Stimulated activated naive CD8-positive, alpha-beta T cell treated with anti-CD3 and anti-CD28 coated beads, Interleukin-15, amount 100 ng/mL, for 72 hours (primary cell): Measurements from ENCODE around the gene ATP1A2.
"Not testable (repeated sequence)": the region's sequence is repeated elsewhere in the genome, so short reads cannot be mapped to it uniquely, and the experiment has no call there.

Experiments used
- ATAC-seq: fragments of 150-1000 bp; cut with Tn5 transposase; 2 replicates; pipeline ENCODE4 v1.10.0; 2021; ENCODE audit warnings: mild to moderate bottlenecking, moderate library complexity
- DNase-seq, 2 donors: peaks; one replicate each; pipeline ENCODE4 v3.0.0; 2021 to 2022
- H3K27ac Mint-ChIP-seq, 2 donors: one replicate each; pipeline ENCODE4 v1.8.0; 2022; ENCODE audit warnings: mild to moderate bottlenecking in 2 of 2, mixed read lengths in 2 of 2, moderate library complexity in 2 of 2
- H3K27me3 Mint-ChIP-seq: one replicate; pipeline ENCODE4 v1.8.0; 2022; ENCODE audit warnings: mixed read lengths
- H3K4me1 Mint-ChIP-seq: one replicate; pipeline ENCODE4 v1.8.0; 2022; ENCODE audit warnings: mild to moderate bottlenecking, mixed read lengths
- H3K4me3 Mint-ChIP-seq, 2 donors: one replicate each; pipeline ENCODE4 v1.8.0; 2022; ENCODE audit warnings: mild to moderate bottlenecking in 2 of 2, mixed read lengths in 2 of 2, moderate library complexity in 1 of 2
- H3K9me3 Mint-ChIP-seq, 2 donors: one replicate each; pipeline ENCODE4 v1.8.0; 2022; ENCODE audit warnings: mixed read lengths in 2 of 2

The ATP1A2 gene

DNA sequence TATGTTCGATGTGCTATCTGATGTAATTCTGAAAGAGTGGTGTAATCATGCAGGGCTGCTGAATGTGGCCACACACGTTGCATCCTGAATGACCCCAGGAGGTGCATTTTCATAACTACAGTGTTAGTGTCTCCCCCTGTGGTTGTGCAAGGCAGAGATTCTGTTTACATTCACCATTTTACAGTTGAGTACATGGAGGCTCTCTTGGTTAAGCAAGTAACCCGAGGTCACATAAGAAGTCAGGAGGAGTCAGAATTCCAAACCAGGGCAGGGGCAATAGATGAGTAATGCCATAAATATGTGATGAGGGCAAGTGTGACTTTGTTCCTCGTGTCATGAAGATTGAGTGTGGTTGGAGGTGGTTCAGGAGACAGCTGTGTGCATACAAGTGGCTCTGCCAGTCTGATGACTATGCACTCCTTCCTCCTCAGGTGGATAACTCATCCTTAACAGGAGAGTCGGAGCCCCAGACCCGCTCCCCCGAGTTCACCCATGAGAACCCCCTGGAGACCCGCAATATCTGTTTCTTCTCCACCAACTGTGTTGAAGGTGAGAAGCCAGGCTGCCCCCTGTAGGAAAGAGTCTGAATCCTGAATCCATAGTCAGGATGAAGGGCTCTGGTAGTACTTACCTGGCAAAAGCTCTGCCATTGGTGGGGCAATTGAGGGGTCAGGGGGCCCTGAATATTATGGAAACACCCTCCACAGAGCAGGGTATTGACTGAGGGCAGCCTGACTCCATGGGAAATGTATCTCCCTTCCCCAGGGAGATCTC is 9.3 kb downstream of the ATP1A2 start:
- peaks cover 6% of the 10 kb centered on the region for H3K4me1 Mint-ChIP-seq
- H3K27ac Mint-ChIP-seq = no peak overlapping the region
- no peaks in the 10 kb centered on the region for H3K9me3 Mint-ChIP-seq
- no peak overlapping the region for H3K4me3 Mint-ChIP-seq
- DNase-seq (no peak), ATAC-seq (no peak)
- H3K27me3 Mint-ChIP-seq = peaks cover 8% of the 10 kb centered on the region

DNA sequence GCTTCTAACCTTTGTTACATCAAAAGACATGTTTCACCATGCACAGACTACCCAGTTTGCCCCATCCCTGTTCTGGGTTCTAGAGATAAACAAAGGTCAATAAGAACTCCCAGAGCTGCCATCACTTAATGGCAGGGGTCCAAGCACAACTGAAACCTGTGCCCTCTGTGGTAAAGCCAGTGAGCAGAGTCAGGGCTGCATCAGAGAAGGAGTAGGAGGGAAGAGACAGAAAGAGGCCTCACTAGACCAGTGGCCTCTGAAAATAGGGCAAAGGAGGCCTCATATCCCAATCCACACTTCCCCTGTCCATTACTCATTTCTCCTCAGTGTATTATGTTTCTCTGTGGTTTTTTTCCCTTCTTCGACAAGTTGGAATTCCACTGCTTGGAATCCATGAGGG is 10.2 kb downstream of the ATP1A2 start:
- H3K9me3 Mint-ChIP-seq = no peaks in the 10 kb centered on the region

DNA sequence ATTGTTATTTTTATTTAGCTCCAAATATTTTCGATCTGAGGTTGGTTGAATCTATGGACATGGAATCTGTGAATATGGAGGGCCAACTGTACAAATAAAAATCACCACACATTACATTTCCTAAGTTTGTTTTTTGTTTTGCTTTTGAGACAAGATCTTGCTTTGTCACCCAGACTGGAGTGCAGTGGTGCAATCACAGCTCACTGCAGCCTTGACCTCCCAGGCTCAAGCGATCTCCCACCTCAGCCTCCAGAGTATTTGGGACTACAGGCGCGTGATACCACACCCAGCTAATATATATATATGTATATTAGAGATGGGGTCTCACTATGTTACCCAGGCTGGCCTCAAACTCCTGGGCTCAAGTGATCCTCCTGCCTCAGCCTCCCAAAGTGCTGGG is 10.8 kb downstream of the ATP1A2 start:
- H3K4me1 Mint-ChIP-seq, H3K27ac Mint-ChIP-seq, H3K9me3 Mint-ChIP-seq, DNase-seq, ATAC-seq, H3K4me3 Mint-ChIP-seq, H3K27me3 Mint-ChIP-seq: not testable (repeated sequence)

More for the DNA sequence above, 10.2 kb downstream of the ATP1A2 start:
- ATAC-seq (no peak), DNase-seq (no peak)
- no peak overlapping the region for H3K4me3 Mint-ChIP-seq
- peaks cover 8% of the 10 kb centered on the region for H3K27me3 Mint-ChIP-seq
- H3K27ac Mint-ChIP-seq = no peak overlapping the region
- peaks cover 6% of the 10 kb centered on the region for H3K4me1 Mint-ChIP-seq

DNA sequence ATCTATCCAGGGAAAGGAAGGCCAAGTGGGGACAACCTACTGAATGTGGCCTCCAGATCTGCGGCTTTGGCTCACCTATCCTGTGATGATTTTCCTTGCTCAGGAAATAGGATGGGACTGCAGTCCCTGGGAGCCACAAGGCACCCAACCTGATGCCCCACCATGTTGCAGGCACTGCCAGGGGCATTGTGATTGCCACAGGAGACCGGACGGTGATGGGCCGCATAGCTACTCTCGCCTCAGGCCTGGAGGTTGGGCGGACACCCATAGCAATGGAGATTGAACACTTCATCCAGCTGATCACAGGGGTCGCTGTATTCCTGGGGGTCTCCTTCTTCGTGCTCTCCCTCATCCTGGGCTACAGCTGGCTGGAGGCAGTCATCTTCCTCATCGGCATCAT is 11.8 kb downstream of the ATP1A2 start:
- no peak overlapping the region for H3K27ac Mint-ChIP-seq
- H3K4me1 Mint-ChIP-seq = peaks cover 6% of the 10 kb centered on the region
- no peak for ATAC-seq
- no peak for DNase-seq
- no peak overlapping the region for H3K4me3 Mint-ChIP-seq
- H3K9me3 Mint-ChIP-seq = no peaks in the 10 kb centered on the region
- peaks cover 16% of the 10 kb centered on the region for H3K27me3 Mint-ChIP-seq

DNA sequence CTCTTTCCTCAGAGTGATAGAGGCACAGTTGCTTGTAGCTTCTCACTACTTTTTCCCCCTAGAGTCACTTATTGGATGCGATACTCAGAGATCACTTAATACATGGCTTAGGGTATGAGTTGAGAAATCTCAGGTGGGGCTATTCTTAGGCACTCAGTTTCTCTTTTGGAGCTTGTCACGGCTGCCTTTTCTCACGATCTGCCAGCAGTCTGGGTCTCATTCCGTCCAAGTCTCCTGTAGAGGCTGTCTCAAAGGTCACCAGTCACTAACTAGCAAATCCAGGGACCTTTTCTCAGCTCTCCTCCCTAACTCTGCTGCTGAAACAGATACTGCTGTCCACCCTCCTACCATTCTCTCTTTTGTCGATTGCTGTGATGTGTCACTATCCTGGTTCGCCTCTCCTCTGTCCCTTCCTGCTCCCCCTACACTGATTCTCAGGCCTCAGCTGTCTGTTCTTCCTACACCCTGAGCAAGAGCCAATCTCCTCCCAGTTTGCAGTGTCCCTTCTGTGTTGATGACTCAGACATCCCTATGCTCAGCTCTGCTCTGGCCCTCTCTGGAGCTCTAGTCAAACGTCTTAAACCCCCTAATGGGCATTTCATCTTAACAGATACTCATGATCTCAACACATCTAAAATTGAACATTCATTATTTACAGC is 12.4 kb downstream of the ATP1A2 start:
- H3K9me3 Mint-ChIP-seq = no peaks in the 10 kb centered on the region
- H3K27ac Mint-ChIP-seq = no peak overlapping the region
- DNase-seq = no peak
- no peak overlapping the region for H3K4me3 Mint-ChIP-seq
- no peak for ATAC-seq
- peaks cover 6% of the 10 kb centered on the region for H3K4me1 Mint-ChIP-seq
- peaks cover 23% of the 10 kb centered on the region for H3K27me3 Mint-ChIP-seq

DNA sequence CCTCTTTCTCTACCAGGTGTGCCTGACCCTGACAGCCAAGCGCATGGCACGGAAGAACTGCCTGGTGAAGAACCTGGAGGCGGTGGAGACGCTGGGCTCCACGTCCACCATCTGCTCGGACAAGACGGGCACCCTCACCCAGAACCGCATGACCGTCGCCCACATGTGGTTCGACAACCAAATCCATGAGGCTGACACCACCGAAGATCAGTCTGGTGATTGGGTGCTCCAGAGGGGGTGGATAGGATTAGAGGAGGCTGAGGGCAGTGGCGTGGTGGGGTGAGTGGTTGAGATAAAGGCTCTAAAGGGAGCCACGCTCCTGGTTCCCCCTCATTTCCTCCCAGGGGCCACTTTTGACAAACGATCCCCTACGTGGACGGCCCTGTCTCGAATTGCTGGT is 13.1 kb downstream of the ATP1A2 start:
- no peak for DNase-seq
- Mint-ChIP-seq H3K27ac (no peak overlapping the region), H3K4me3 (no peak overlapping the region), H3K27me3 (peaks cover 26% of the 10 kb centered on the region), H3K9me3 (no peaks in the 10 kb centered on the region), H3K4me1 (peaks cover 6% of the 10 kb centered on the region)
- ATAC-seq = no peak

DNA sequence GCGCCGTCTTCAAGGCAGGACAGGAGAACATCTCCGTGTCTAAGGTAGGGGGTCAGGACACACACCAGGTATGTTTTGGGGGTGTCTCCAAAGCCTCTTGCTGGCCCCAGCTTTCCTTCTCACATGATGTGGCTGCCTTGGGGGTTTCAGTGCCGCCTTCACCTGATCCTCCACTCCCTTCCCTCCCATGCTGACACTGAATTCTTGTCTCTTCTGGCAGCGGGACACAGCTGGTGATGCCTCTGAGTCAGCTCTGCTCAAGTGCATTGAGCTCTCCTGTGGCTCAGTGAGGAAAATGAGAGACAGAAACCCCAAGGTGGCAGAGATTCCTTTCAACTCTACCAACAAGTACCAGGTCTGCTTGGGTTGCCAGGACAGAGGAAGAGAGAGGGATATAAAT is 13.5 kb downstream of the ATP1A2 start:
- Mint-ChIP-seq H3K27ac (no peak overlapping the region), H3K4me1 (peaks cover 6% of the 10 kb centered on the region), H3K27me3 (peaks cover 26% of the 10 kb centered on the region), H3K4me3 (no peak overlapping the region), H3K9me3 (no peaks in the 10 kb centered on the region)
- DNase-seq (no peak), ATAC-seq (no peak)

DNA sequence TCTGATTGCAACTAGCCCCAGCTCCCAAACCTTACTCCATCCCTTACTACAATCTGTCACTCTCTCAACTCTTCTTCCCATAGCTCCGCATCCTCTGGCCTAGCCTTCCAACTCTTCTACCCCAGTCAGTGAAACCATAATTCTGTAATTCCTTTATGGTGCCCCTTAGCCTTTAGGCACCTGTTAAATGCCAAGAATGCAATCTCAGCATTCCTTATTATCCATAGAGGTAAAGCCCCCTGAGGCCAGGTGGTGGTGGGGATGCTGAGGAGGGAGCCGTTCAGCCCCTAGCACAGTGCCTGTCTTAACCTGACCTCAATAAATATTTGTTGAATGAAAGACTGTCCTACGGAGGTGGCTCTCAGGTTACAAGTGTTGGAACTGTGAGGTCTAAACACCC is 14.0 kb downstream of the ATP1A2 start:
- no peaks in the 10 kb centered on the region for H3K9me3 Mint-ChIP-seq
- no peak overlapping the region for H3K4me3 Mint-ChIP-seq
- DNase-seq (no peak), ATAC-seq (no peak)
- H3K4me1 Mint-ChIP-seq = peaks cover 6% of the 10 kb centered on the region
- no peak overlapping the region for H3K27ac Mint-ChIP-seq
- peaks cover 26% of the 10 kb centered on the region for H3K27me3 Mint-ChIP-seq

DNA sequence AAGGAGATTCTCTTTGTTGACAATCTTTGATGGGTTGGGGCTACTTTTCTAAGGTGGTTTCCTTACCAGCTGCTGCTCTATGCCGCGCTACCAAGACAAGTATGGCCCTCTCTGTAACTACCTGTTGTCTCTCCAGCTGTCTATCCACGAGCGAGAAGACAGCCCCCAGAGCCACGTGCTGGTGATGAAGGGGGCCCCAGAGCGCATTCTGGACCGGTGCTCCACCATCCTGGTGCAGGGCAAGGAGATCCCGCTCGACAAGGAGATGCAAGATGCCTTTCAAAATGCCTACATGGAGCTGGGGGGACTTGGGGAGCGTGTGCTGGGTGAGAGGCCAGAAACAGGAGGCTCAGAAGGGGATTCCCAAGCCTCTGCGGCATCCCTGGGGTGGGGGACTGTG is 14.4 kb downstream of the ATP1A2 start:
- Mint-ChIP-seq H3K4me3 (no peak overlapping the region), H3K4me1 (peaks cover 6% of the 10 kb centered on the region)

DNA sequence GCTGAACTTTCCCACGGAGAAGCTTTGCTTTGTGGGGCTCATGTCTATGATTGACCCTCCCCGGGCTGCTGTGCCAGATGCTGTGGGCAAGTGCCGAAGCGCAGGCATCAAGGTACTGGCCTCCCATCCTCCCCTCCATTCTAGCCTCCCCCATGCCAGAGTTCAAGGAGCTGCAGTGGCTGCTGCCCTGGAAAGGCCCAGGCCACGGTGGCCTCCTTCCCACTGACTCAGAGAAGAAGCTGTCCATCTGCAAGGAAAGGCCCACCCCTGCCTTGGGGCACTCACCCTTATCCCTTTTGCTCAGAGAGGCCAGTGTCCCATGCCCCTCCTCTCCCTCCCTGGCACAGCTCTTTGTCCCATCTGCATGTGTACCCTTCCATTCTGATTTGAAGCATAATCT is 14.9 kb downstream of the ATP1A2 start:
- DNase-seq (no peak), ATAC-seq (no peak)
- Mint-ChIP-seq H3K9me3 (no peaks in the 10 kb centered on the region), H3K4me3 (no peak overlapping the region), H3K4me1 (peaks cover 6% of the 10 kb centered on the region), H3K27ac (no peak overlapping the region), H3K27me3 (peaks cover 26% of the 10 kb centered on the region)

More for the DNA sequence above, 14.4 kb downstream of the ATP1A2 start:
- Mint-ChIP-seq H3K27ac (no peak overlapping the region), H3K9me3 (no peaks in the 10 kb centered on the region), H3K27me3 (peaks cover 26% of the 10 kb centered on the region)
- DNase-seq (no peak), ATAC-seq (no peak)

DNA sequence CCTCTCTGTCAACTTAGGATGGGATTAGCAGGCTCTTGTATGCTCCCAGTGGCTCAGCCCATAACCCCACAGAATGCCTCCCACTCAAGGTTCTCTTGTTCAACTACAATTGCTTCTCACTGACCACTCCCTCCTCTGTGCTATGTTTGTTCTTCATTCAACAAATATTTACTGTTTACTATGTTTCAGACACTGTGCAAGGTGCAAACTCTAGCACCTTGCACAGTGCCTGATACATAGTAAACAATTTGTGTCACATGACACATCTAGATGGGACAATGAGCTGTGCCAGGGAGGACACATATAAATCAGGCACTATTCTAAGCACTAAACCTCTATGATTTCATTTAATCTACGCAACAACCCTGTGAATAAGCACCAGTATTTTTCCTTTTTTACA is 15.4 kb downstream of the ATP1A2 start:
- Mint-ChIP-seq H3K27ac (no peak overlapping the region), H3K27me3 (peaks cover 26% of the 10 kb centered on the region)
- DNase-seq = no peak

DNA sequence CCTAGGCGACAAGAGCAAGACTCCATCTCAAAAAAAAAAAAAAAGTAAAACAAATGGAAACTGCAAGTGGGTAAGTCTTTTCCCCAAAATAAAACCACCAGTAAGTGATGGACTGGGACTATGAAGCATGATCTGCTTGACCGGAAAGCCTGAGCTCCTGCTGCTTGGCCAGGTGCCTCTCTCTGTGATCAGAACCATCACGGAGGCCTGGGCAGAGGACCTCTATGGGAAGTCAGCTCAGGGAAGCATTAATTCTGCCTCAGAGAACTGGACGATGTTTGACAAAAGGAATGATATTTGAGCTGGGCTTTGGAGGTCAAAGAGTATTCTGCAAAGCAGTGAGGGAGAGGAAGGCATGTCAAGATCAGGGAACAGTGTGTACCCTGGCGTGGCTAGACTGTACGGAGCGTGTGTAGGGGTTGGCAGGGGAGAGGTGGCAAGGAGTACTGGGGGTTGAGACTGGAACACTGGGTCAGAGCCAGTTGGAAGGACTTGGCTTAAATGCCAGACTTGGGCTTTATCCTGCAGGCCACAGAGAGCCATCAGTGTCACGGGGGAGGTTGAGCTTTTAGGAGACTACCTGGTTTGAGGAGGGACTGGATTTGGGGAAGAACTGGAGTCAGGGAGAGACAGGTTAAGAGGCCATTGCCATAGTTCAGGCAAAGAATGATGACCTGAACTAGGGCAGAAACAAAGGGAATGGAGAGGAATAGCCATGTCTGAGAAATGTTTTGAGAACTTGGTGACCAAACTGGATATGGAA is 16.4 kb downstream of the ATP1A2 start:
- Mint-ChIP-seq H3K27ac (no peak overlapping the region), H3K4me3 (no peak overlapping the region), H3K27me3 (peaks cover 26% of the 10 kb centered on the region), H3K4me1 (peaks cover 6% of the 10 kb centered on the region), H3K9me3 (no peaks in the 10 kb centered on the region)
- ATAC-seq (no peak), DNase-seq (no peak)

More for the DNA sequence above, 15.4 kb downstream of the ATP1A2 start:
- H3K4me3 Mint-ChIP-seq = no peak overlapping the region
- no peaks in the 10 kb centered on the region for H3K9me3 Mint-ChIP-seq
- H3K4me1 Mint-ChIP-seq = peaks cover 6% of the 10 kb centered on the region
- no peak for ATAC-seq

DNA sequence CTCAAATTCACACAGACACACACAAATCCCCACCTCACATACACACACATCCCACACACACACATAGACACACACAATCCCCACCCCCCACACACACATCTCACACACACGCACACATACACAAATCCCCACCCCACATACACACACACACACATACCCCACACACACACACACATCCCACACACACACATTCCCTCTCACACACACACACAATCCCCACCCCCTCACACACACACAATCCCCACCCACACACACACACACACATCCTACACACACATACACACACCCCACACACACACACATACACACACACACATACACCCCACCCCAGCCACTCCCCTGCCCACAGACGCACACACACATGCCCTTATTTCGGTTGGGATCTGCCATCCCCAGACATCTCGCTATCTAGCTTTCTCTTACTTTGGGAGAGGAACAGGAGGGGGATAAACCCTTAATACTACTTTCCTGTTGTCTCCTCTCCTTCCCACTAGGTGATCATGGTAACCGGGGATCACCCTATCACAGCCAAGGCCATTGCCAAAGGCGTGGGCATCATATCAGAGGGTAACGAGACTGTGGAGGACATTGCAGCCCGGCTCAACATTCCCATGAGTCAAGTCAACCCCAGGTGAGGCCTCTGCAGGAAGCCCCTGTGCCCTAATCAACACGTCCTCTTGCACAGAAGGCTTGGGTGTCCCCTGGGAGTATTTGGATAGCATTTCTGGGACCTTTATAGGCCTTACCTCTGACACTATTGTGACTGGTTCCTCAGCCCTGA is 18.6 kb downstream of the ATP1A2 start:
- no peak overlapping the region for H3K4me3 Mint-ChIP-seq
- DNase-seq = no peak
- no peak for ATAC-seq
- H3K9me3 Mint-ChIP-seq = no peaks in the 10 kb centered on the region
- peaks cover 25% of the 10 kb centered on the region for H3K27me3 Mint-ChIP-seq
- H3K4me1 Mint-ChIP-seq = no peaks in the 10 kb centered on the region
- H3K27ac Mint-ChIP-seq = no peak overlapping the region

DNA sequence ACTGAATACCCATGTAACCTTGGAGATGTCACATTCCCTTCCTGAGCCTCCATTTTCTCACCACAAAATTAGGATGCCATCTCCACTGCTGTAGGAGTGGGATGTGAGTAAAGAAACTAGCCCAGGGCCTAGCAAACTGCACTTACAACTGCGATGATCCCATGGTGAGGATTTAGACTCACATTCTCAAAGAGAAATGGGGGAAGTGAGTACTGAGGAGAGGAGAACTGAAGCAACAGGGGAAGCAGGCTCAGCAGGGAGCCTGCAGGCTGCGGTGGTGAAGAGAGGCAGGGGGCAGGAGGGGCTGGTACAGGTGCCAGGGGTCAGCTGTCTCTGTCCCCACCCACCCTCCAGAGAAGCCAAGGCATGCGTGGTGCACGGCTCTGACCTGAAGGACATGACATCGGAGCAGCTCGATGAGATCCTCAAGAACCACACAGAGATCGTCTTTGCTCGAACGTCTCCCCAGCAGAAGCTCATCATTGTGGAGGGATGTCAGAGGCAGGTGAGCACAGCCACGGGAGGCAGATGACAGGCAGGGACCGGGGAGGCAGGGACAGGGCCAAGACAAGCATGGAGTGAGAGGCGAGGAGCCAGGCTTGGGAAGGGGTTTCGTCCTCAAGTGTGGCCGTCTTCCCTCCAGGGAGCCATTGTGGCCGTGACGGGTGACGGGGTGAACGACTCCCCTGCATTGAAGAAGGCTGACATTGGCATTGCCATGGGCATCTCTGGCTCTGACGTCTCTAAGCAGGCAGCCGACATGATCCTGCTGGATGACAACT is 19.4 kb downstream of the ATP1A2 start:
- no peak for DNase-seq
- Mint-ChIP-seq H3K27me3 (peaks cover 24% of the 10 kb centered on the region), H3K4me1 (no peaks in the 10 kb centered on the region), H3K27ac (no peak overlapping the region), H3K9me3 (no peaks in the 10 kb centered on the region), H3K4me3 (no peak overlapping the region)
- no peak for ATAC-seq
